Frontal cortex (tissue), 4 donors: ENCODE measurements around the gene MYH1. TPM values are rescaled to one million over a fixed set of nuclear protein-coding genes. Genes with fewer than 3 reads are reported as not detected.

Experiments
- DNase-seq, 2 donors: peaks; one replicate each; pipeline ENCODE4 v3.0.0; 2012; ENCODE audit warnings: low spot score in 2 of 2
- FAIRE-seq: peaks from 2 replicates; lab custom pipeline; 2012; peaks lifted over from hg19 to GRCh38; lab: Jason Lieb, UNC
- total RNA-seq: library from RNA; depleted of rRNA; stranded (reverse); fragments of >200 nt; gene quantifications from one replicate; pipeline ENCODE4 v1.2.3, GENCODE V29; 2014
- donor health status: control.
- donor health status: control.
- donor health status: control.

The MYH1 gene
- total RNA-seq, 1 donor from 2014 or later, result not detected

DNA sequence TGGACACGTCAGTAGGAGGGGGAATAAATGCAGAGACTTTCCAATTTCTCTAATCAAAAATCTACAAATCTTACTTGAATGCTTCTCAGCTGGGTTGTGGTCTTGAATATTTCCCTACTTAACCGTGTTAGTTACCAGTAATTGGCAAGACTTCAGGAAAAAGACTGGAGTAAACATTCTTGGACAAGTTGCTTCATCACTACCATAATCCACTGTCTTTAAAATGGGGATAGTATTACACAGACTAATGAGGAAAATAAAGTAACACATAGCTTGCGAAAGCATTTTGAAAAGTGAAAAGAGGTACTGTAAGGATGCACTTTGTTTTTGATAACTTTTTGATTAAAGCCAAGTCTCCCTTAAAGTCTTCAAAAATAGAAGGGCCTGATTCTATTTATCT lies 18.4 kb downstream of the MYH1 start:
- DNase-seq (no peak), FAIRE-seq (no peak)

DNA sequence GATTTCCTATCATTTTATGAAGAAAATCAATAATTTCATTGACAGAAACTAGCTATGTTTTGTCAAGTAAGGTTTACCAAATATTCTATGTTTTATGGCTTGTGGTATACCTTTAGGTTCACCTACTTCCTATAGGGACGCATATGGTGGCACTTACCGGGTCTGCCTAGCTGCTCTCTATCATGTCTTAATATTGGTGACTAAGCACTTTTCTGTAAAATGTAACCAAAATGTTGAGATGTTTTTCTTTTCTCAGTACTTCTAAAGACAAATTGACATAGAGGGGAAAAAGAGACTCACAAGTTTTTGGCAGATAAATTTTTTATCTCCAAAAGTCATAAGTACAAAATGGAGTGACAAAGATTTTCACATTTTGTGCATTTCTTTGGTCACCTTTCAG lies 26.3 kb downstream of the MYH1 start:
- no peak for DNase-seq
- FAIRE-seq, result no peak

DNA sequence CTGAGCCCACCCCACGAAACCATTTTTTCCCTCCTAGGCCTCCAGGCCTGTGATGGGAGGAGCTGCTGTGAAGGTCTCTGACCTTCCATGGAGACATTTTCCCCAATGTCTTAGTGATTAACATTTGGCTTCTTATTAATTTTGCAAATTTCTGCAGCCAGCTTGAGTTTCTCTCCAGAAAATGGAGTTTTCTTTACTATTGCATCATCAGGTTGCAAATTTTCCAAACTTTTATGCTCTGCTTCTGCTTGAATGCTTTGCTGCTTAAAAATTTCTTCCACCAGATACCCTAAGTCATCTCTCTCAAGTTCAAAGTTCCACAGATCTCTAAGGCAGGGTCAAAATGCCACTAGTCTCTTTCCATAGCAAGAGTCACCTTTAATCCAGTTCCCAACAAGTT lies 36.1 kb downstream of the MYH1 start:
- no peak for DNase-seq
- FAIRE-seq, result no peak

DNA sequence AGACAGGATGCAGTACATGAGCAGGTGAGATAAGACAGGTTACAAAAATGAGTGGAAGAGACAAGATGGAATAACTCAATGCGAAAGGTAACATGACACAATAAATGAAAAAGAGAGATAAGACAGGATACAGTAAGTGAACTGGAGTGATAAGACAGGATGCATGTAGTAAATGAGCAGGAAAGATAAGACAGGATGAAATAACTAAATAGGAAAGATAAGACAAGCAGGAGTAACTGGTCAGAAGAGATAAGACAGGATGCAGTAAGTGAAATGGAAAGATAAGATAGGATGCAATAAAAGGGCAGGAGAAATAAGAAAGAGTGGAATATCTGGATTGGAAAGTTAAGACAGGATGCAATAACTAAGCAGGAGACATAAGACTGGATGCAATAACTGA lies 40.6 kb downstream of the MYH1 start:
- FAIRE-seq (no peak), DNase-seq (no peak)

DNA sequence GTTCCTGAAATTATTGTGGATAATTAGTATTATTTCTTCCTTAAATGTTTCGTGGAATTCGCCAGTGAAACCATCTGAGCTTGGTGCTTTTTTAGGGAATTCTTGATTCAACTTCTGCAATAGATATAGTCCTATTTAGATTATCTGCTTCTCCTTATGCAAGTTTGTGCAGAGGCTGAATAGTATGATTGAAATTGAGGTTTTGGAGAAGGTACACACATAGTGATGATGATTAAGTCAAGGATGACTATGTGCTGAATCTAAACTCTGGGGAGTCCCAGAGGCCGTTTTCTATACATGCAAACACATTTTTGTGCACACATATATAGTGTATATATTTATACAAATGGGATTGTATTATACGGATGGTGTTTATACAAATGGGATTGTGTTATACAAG lies 43.8 kb downstream of the MYH1 start:
- DNase-seq (no peak), FAIRE-seq (no peak)

DNA sequence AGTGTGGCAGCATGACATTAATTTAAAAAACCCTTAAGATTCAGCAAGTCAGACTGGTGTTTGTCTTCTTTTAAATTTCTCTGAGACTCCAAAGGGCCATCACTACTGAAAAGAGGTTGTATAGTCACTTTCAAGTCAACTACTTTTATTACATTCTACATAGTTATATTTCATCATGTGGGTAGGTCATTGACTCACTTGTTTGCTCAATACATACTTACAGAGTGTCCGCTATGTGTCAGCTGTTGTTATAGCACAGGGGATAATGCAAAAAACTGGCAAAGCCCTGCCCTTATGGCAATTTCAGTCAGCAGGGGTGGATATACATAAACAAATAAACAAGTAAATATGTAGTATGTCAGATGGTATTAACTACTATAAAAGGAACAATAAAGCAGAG lies 46.5 kb downstream of the MYH1 start:
- DNase-seq (no peak), FAIRE-seq (no peak)

DNA sequence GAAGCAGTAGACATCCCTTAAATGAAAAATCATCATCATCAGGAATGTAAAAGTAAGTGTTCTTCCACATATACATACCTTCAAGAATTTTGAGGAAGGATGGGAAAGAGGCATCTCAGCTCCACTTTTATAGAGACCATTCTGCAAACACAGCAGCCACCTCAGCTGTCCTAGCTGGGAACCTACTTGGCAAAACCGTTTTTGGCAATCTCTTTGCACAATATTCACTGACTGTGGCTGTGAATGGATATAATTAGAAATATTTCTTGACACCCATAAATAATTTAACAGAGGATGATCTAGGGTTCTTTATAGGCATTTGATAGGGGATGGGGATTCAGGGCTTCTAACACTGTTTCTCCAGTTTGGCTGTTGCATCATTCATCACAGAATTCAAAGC lies 48.9 kb downstream of the MYH1 start, which contains the start of gene MYH4:
Gene MYH4, minus strand, starts transcription at position 101 of the 400 bp plus-strand sequence. CDS start 2,814 bp downstream, outside the sequence.
- no peak for FAIRE-seq
- no peak for DNase-seq

DNA sequence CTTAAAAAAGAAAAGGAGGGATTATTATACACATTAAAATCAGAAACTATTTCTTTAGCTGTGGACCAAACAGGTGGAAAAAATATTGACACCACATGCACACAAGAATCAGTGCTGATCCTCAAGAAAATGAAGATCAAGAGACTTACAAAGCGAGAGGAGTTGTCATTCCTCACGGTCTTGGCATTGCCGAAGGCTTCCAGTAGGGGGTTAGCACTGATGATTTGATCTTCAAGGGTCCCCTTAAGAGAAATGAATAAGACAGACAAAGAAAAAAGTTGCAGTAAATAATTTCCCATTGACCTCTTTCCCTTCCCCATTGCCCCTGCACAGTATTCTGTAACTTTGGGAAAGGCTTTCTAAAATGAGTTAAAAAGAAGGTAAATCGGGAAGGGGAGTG lies 54.9 kb downstream of the MYH1 start:
- FAIRE-seq (no peak), DNase-seq (no peak)

DNA sequence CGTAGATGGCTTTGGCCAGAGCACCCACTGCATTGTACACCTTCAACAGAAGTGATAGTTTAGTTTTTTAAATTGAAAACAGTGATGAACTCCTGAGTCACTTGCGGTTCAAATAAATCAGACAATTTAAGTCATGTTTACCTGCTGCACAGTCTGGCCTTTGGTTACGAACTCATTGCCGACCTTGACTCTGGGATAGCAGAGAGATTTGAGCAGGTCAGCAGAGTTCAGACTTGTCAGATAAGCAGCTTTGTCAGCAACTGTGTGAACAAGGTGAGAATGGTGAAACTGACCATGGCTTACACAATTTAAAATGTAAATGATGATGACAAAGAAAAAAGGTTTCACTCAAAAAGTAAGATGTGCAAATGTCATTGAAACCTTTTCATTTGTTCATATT lies 58.3 kb downstream of the MYH1 start:
- FAIRE-seq (no peak), DNase-seq (no peak)

DNA sequence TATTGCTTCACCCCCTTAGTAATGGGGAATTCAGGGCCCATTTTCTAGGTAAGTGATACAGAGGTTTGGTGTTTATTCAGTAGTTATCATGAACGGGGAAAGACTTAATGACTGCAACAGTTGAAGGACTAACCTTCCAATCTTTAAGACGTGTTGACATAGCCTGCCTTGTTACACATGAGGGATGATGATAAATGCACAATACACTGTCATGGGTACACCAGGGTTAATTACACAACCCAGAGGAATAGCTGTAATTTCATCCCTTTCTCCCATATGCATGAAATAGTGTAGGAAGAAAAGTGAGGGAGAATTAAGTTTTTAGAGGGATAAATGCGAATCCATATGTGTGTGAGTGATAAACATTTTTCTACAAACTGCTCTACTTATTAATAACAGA lies 59.6 kb downstream of the MYH1 start:
- FAIRE-seq (no peak), DNase-seq (no peak)

DNA sequence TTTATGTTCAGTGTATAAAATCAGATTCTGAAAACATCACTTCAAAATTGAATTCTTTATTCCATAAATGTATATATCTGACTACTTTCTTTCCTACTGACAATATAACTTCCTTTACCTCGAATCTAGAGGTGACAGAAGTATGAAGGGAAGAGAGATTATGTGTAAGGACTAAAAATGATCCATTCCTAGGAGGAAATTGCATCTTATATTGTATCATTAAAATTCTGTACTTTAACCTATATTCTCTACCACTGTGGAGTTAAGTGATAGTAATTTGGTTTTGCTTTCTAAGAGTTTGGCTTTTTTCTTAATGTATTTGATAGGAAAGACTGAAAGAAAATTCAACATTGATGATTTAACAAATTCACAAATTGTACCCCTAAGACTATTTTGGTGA lies 60.4 kb downstream of the MYH1 start:
- no peak for DNase-seq
- FAIRE-seq, result no peak

DNA sequence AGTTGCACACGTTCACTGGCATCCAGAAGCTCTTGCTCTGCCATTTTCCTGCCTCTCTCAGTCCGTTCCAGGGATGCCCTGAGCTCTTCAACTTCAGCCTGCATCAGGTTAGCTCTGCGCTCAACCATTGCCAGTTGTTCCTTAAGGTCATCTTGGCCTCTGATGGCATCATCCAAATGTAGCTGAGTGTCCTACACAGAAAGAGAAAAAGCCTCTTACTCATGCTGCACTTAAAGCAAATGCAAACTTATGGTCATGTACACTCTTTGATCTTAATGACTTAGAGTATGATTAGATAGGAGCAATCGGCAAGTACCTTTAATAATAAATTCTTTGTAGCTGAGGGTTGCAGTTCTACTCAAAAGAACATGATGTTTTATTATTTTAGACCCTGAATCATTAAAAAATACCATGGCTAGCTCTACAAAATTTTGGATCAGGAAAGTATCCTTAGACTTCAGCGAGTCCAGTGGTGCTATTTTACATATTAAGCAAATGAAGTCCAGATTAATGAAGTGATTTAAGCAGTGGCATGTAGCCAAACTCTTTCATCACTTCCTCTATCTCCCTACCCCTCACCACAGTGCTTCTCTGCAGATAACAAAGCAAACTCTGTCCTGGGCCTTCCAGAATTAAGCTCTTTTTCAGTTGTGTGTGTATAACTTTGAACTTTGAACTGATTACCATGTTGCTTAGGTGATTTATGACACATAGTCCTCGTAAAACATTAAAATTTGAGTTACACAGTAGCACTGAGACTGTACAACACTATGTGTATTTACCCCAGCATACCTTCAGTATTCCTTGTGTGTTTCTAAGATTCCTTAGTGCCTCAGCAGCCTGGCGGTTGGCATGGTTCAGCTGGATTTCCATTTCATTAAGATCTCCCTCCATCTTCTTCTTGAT lies 71.1 kb downstream of the MYH1 start:
- FAIRE-seq, result no peak

More for the DNA sequence above, 71.1 kb downstream of the MYH1 start:
- no peak for DNase-seq

Other genes starting within 250 kb of the MYH1 start
- not detected for gene MYH13, start 145.5 kb downstream of the MYH1 start, total RNA-seq
- under 0.01 TPM for gene MYH8, start 96.6 kb downstream of the MYH1 start, total RNA-seq
- under 0.01 TPM for gene MYH4, start 49.0 kb downstream of the MYH1 start, total RNA-seq
- not detected for gene MYH2, start 31.1 kb upstream of the MYH1 start, total RNA-seq
- 0.41 TPM for gene MYH3, start 138.8 kb upstream of the MYH1 start, total RNA-seq
- gene SCO1, start 179.0 kb upstream of the MYH1 start, total RNA-seq, result 11.4 TPM
- 17.5 TPM for gene ADPRM, start 179.1 kb upstream of the MYH1 start, total RNA-seq
- gene TMEM220, start 211.5 kb upstream of the MYH1 start, total RNA-seq, result 1.2 TPM